ENCODE measurements around the gene WDR41. TPM values are rescaled to one million over a fixed set of nuclear protein-coding genes. Genes with fewer than 3 reads are reported as not detected.
"Not testable (repeated sequence)": the region's sequence is repeated elsewhere in the genome, so short reads cannot be mapped to it uniquely, and the experiment has no call there.

The WDR41 gene, protein sequence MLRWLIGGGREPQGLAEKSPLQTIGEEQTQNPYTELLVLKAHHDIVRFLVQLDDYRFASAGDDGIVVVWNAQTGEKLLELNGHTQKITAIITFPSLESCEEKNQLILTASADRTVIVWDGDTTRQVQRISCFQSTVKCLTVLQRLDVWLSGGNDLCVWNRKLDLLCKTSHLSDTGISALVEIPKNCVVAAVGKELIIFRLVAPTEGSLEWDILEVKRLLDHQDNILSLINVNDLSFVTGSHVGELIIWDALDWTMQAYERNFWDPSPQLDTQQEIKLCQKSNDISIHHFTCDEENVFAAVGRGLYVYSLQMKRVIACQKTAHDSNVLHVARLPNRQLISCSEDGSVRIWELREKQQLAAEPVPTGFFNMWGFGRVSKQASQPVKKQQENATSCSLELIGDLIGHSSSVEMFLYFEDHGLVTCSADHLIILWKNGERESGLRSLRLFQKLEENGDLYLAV
- total RNA-seq (2012; rRNA removed): 104 and 116 TPM in 2 replicates

DNA sequence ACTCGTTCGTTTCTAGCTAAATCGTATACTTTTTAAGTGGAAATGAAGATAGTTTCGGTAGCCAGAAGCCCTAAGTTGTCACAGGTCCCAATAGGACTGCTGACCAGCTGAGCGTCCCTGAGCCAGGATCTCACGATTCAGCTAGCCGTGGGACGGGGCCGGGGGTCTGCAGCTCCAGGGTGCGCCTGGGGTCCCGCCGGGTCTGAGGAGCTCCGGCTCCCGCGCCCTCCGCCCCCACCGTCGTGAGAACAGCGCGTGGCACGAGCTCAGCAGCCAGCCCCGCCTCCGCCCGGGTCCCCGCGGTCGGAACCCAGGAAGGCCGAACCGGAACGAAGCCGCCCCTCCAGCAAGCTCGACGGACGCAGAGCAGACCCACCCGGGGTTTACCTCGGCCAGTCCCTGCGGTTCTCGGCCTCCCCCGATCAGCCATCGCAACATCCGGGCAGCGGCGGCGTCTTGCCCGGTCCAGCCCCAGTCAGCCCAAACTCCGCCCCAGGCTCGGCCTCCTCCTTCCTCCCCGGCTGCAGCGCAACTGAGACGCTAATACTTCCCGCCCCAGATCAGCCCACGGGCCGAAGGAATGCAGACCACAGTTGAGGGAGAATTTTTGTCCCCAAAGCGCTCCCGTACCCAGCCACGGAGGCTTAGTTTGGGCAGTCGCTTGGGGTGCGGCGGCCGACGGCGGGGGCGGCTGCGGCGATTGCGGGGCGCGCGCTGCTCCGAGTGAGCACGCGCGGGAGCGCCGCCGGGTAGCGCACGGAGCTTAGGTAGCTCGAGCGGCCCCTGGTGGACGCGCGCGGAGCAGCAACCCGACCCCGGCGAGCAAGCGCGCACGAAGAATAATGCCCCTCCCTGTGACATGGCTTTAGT is at the start of gene WDR41:
Gene WDR41 (minus strand): TSS at position 534 of the 870 bp plus-strand sequence. CDS start 96 bp downstream, at position 438.
- Histone ChIP-seq H3K9me3 (replicated peaks; ENCODE audit: low read length) (no peaks in the 10 kb centered on the region), H3K4me1 (ENCODE audit: control insufficient read depth, insufficient read depth, low read length) (peaks cover 16% of the 10 kb centered on the region), H3K4me3 (ENCODE audit: low read length) (peak within 1 kb of the TSS; percentile 93), H3K4me2 (ENCODE audit: low read length) (peak within 1 kb of the TSS; percentile 74), H3K9ac (ENCODE audit: low read depth, low read length) (peak within 1 kb of the TSS; percentile 99), H3K36me3 (ENCODE audit: insufficient read depth, low read length) (peaks cover 12% of the 10 kb centered on the region), H3K27me3 (ENCODE audit: control insufficient read depth, insufficient read depth, low read length) (peaks cover 8% of the 10 kb centered on the region)

- no peaks in the 10 kb centered on the region for H3K9me3 ChIP-seq (replicated peaks; ENCODE audit: low read length)
- no peak overlapping the region for H3K9ac ChIP-seq (ENCODE audit: low read depth, low read length)
- peaks cover 52% of the 10 kb centered on the region for H3K27me3 ChIP-seq (ENCODE audit: control insufficient read depth, insufficient read depth, low read length)
- no peak overlapping the region for H3K4me3 ChIP-seq (ENCODE audit: low read length)
- no peak overlapping the region for H3K4me2 ChIP-seq (ENCODE audit: low read length)
- H3K4me1 ChIP-seq (ENCODE audit: control insufficient read depth, insufficient read depth, low read length): no peaks in the 10 kb centered on the region
- H3K36me3 ChIP-seq (ENCODE audit: insufficient read depth, low read length): no peaks in the 10 kb centered on the region
Measured at GRCh38 chr5:77531297-77531696, 39.2 kb upstream of the WDR41 start.

DNA sequence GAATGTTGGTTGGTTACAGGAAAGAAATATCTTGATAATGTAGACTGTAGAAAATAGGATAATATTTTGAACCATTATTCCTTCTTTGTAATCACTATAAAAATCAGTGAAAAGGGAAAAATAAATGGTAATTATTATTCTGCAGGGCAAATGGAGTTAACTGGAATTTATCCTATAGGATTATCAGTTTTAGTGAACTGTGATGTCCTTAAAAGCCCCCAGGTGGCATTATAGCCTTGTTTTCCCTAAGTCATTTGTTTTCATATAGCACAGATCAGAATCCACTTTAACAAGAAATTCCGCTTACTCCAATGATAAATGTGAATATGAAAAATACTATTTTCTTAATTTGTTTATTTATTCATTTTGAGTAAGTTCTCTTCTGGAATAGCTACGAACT is 26.2 kb upstream of the WDR41 start:
- no peak overlapping the region for H3K4me3 ChIP-seq (ENCODE audit: low read length)
- H3K27me3 ChIP-seq (ENCODE audit: control insufficient read depth, insufficient read depth, low read length): peaks cover 20% of the 10 kb centered on the region
- no peak overlapping the region for H3K9ac ChIP-seq (ENCODE audit: low read depth, low read length)
- no peaks in the 10 kb centered on the region for H3K36me3 ChIP-seq (ENCODE audit: insufficient read depth, low read length)
- H3K9me3 ChIP-seq (replicated peaks; ENCODE audit: low read length): no peaks in the 10 kb centered on the region
- H3K4me2 ChIP-seq (ENCODE audit: low read length): no peak overlapping the region
- no peaks in the 10 kb centered on the region for H3K4me1 ChIP-seq (ENCODE audit: control insufficient read depth, insufficient read depth, low read length)

DNA sequence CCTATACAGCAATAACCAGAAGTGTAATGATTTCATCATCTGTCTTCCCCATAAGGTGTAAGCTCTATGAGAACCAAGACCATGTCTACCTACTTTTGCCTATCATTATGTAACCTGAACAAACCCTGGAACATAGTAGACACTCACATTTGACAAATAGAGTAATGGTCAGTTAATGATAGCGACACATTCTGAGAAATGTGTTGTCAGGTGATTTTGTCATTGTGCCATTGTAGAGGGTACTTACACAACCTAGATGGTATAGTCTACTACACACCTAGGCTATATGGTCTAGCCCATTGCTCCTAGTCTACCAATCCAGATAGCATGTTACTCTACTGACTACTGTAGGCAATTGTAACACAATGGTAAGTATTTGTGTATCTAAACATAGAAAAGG is 22.3 kb upstream of the WDR41 start:
- H3K4me2 ChIP-seq (ENCODE audit: low read length): no peak overlapping the region
- H3K4me1 ChIP-seq (ENCODE audit: control insufficient read depth, insufficient read depth, low read length): no peaks in the 10 kb centered on the region
- H3K9ac ChIP-seq (ENCODE audit: low read depth, low read length): no peak overlapping the region
- no peaks in the 10 kb centered on the region for H3K36me3 ChIP-seq (ENCODE audit: insufficient read depth, low read length)
- H3K4me3 ChIP-seq (ENCODE audit: low read length): no peak overlapping the region
- H3K9me3 ChIP-seq (replicated peaks; ENCODE audit: low read length): no peaks in the 10 kb centered on the region
- H3K27me3 ChIP-seq (ENCODE audit: control insufficient read depth, insufficient read depth, low read length): peaks cover 20% of the 10 kb centered on the region

DNA sequence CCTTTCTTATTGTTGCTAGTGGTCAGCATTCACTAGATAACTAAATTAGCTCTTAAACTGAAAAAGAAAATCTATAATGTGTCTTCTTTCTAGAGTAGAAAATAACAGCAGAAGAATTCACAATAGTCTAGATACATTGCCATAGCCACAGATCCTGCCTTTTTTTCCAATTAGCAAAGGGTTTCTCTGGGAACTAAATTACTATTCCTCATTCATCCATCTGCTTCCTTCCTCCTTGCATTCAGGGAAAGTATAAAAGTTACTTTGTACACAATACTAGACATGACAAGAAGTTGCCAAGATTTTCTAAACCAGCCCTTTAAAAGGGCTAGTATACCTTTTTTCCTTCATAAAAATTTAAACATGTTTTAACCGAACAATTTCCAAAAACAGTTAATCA is 21.2 kb upstream of the WDR41 start:
- Histone ChIP-seq H3K4me1 (ENCODE audit: control insufficient read depth, insufficient read depth, low read length) (no peaks in the 10 kb centered on the region), H3K36me3 (ENCODE audit: insufficient read depth, low read length) (no peaks in the 10 kb centered on the region), H3K9ac (ENCODE audit: low read depth, low read length) (no peak overlapping the region), H3K4me2 (ENCODE audit: low read length) (no peak overlapping the region), H3K27me3 (ENCODE audit: control insufficient read depth, insufficient read depth, low read length) (peaks cover 26% of the 10 kb centered on the region), H3K9me3 (replicated peaks; ENCODE audit: low read length) (no peaks in the 10 kb centered on the region), H3K4me3 (ENCODE audit: low read length) (no peak overlapping the region)

GRCh38 chr5:77501132-77501531 is 9.0 kb upstream of the WDR41 start:
- not testable (repeated sequence) for H3K9ac ChIP-seq (ENCODE audit: low read depth, low read length)
- H3K27me3 ChIP-seq (ENCODE audit: control insufficient read depth, insufficient read depth, low read length): peaks cover 11% of the 10 kb centered on the region

DNA sequence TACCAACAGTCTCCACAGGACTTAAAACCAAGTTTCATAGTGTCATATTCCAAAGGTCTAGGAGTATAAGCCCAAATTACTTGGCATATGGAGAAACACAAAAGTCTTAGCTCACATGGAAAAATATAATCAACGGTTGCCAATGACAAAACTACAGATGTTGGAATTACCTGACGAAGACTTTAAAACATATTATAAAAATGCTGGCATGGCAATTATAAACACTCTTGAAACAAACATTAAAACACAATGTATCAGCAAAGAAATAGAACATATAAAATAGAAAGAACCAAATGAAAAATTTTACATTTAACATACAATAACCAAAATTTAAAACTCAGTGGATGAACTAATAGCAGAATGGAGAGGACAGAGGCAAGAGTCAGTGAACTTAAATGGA is 7.9 kb upstream of the WDR41 start:
- no peak overlapping the region for H3K9ac ChIP-seq (ENCODE audit: low read depth, low read length)
- no peak overlapping the region for H3K4me3 ChIP-seq (ENCODE audit: low read length)
- H3K36me3 ChIP-seq (ENCODE audit: insufficient read depth, low read length): no peaks in the 10 kb centered on the region
- H3K4me2 ChIP-seq (ENCODE audit: low read length): no peak overlapping the region
- H3K9me3 ChIP-seq (replicated peaks; ENCODE audit: low read length): no peaks in the 10 kb centered on the region
- peaks cover 17% of the 10 kb centered on the region for H3K27me3 ChIP-seq (ENCODE audit: control insufficient read depth, insufficient read depth, low read length)
- no peaks in the 10 kb centered on the region for H3K4me1 ChIP-seq (ENCODE audit: control insufficient read depth, insufficient read depth, low read length)

More at GRCh38 chr5:77501132-77501531, 9.0 kb upstream of the WDR41 start:
- not testable (repeated sequence) for H3K4me1 ChIP-seq (ENCODE audit: control insufficient read depth, insufficient read depth, low read length); H3K4me3 ChIP-seq (ENCODE audit: low read length); H3K9me3 ChIP-seq (replicated peaks; ENCODE audit: low read length); H3K4me2 ChIP-seq (ENCODE audit: low read length); H3K36me3 ChIP-seq (ENCODE audit: insufficient read depth, low read length)

- no peaks in the 10 kb centered on the region for H3K36me3 ChIP-seq (ENCODE audit: insufficient read depth, low read length)
- H3K4me2 ChIP-seq (ENCODE audit: low read length): no peak overlapping the region
- H3K9ac ChIP-seq (ENCODE audit: low read depth, low read length): no peak overlapping the region
- peaks cover 17% of the 10 kb centered on the region for H3K27me3 ChIP-seq (ENCODE audit: control insufficient read depth, insufficient read depth, low read length)
- no peaks in the 10 kb centered on the region for H3K4me1 ChIP-seq (ENCODE audit: control insufficient read depth, insufficient read depth, low read length)
- no peaks in the 10 kb centered on the region for H3K9me3 ChIP-seq (replicated peaks; ENCODE audit: low read length)
- no peak overlapping the region for H3K4me3 ChIP-seq (ENCODE audit: low read length)
Measured at GRCh38 chr5:77499441-77499840, 7.3 kb upstream of the WDR41 start.

- no peak overlapping the region for H3K4me3 ChIP-seq (ENCODE audit: low read length)
Measured at GRCh38 chr5:77498952-77499351, 6.8 kb upstream of the WDR41 start.

GRCh38 chr5:77494935-77495334 is 2.8 kb upstream of the WDR41 start:
- no peaks in the 10 kb centered on the region for H3K36me3 ChIP-seq (ENCODE audit: insufficient read depth, low read length)
- peaks cover 9% of the 10 kb centered on the region for H3K4me1 ChIP-seq (ENCODE audit: control insufficient read depth, insufficient read depth, low read length)
- H3K4me2 ChIP-seq (ENCODE audit: low read length): no peak overlapping the region
- H3K27me3 ChIP-seq (ENCODE audit: control insufficient read depth, insufficient read depth, low read length): peaks cover 17% of the 10 kb centered on the region
- H3K9me3 ChIP-seq (replicated peaks; ENCODE audit: low read length): no peaks in the 10 kb centered on the region
- no peak overlapping the region for H3K4me3 ChIP-seq (ENCODE audit: low read length)
- H3K9ac ChIP-seq (ENCODE audit: low read depth, low read length): no peak overlapping the region

More at GRCh38 chr5:77498952-77499351, 6.8 kb upstream of the WDR41 start:
- H3K36me3 ChIP-seq (ENCODE audit: insufficient read depth, low read length): no peaks in the 10 kb centered on the region
- H3K9ac ChIP-seq (ENCODE audit: low read depth, low read length): no peak overlapping the region
- H3K9me3 ChIP-seq (replicated peaks; ENCODE audit: low read length): no peaks in the 10 kb centered on the region
- peaks cover 17% of the 10 kb centered on the region for H3K27me3 ChIP-seq (ENCODE audit: control insufficient read depth, insufficient read depth, low read length)
- H3K4me1 ChIP-seq (ENCODE audit: control insufficient read depth, insufficient read depth, low read length): no peaks in the 10 kb centered on the region
- no peak overlapping the region for H3K4me2 ChIP-seq (ENCODE audit: low read length)

GRCh38 chr5:77492653-77493000 is 511 bp upstream of the WDR41 start:
- H3K4me2 ChIP-seq (ENCODE audit: low read length): peak overlapping the region; percentile 74
- H3K27me3 ChIP-seq (ENCODE audit: control insufficient read depth, insufficient read depth, low read length): peaks cover 8% of the 10 kb centered on the region
- peaks cover 16% of the 10 kb centered on the region for H3K4me1 ChIP-seq (ENCODE audit: control insufficient read depth, insufficient read depth, low read length)
- H3K36me3 ChIP-seq (ENCODE audit: insufficient read depth, low read length): peaks cover 6% of the 10 kb centered on the region
- no peaks in the 10 kb centered on the region for H3K9me3 ChIP-seq (replicated peaks; ENCODE audit: low read length)
- H3K4me3 ChIP-seq (ENCODE audit: low read length): peak overlapping the region; percentile 93
- H3K9ac ChIP-seq (ENCODE audit: low read depth, low read length): peak overlapping the region; percentile 99

Data from skeletal muscle satellite cell (primary cell).